C4-2B (cell line): ENCODE data around the gene EIF4G1.
A peak's percentile ranks its signal among the peaks of the same experiment; 100 is the strongest.

ENCODE experiments used
- H3K27ac ChIP-seq: fragments of 450-650 bp; 2 replicates; pipeline ENCODE4 v1.5.1; 2017
- ZFX ChIP-seq: fragments of 450-650 bp; IDR thresholded peaks from 2 replicates; pipeline ENCODE4 v1.6.1; 2017
- TF ChIP-seq, protein P1 (sequence below): fragments of 450-650 bp; conservative IDR thresholded peaks from 2 replicates; pipeline ENCODE4 v1.5.1; 2017; ENCODE audit warnings: mild to moderate bottlenecking

Gene EIF4G1

GRCh38 chr3:184366619-184367289 lies 52.3 kb downstream of the EIF4G1 start:
- TF ChIP-seq, protein P1, sequence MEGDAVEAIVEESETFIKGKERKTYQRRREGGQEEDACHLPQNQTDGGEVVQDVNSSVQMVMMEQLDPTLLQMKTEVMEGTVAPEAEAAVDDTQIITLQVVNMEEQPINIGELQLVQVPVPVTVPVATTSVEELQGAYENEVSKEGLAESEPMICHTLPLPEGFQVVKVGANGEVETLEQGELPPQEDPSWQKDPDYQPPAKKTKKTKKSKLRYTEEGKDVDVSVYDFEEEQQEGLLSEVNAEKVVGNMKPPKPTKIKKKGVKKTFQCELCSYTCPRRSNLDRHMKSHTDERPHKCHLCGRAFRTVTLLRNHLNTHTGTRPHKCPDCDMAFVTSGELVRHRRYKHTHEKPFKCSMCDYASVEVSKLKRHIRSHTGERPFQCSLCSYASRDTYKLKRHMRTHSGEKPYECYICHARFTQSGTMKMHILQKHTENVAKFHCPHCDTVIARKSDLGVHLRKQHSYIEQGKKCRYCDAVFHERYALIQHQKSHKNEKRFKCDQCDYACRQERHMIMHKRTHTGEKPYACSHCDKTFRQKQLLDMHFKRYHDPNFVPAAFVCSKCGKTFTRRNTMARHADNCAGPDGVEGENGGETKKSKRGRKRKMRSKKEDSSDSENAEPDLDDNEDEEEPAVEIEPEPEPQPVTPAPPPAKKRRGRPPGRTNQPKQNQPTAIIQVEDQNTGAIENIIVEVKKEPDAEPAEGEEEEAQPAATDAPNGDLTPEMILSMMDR, result no peak
- no peak for TF ChIP-seq ZFX
- H3K27ac ChIP-seq, result no peak overlapping the region

GRCh38 chr3:184368116-184368515 lies 53.7 kb downstream of the EIF4G1 start:
- H3K27ac ChIP-seq, result no peak overlapping the region
- TF ChIP-seq, protein P1, result no peak
- TF ChIP-seq ZFX, result no peak

GRCh38 chr3:184368586-184369183 lies 54.3 kb downstream of the EIF4G1 start:
- no peak for TF ChIP-seq ZFX
- TF ChIP-seq, protein P1, result no peak
- no peak overlapping the region for H3K27ac ChIP-seq

DNA sequence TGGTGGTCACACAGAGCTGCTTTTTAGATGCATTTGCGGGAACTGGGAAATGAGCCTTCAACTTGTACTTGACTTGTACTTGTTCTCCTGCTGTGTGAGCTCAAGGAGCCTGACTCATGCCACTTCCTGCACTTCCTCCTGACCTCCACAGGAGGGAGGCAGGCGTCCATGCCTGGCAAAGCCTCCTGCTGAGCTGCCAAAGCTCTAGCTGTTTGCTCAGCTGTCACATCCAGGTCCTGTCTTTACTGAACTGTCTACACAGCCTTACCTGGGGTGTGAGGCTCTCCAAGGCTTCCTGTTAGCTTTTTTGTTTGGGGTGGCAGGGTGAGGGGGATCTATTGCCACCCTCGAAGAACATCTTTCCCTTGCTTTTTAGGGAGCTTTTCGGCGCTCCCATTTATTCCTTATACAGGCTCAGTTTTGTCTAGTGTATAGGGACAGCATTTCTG lies 57.2 kb downstream of the EIF4G1 start:
- no peak overlapping the region; the same call in 1 of the 2 replicates for H3K27ac ChIP-seq
- TF ChIP-seq, protein P1, result peak; percentile 99
- TF ChIP-seq ZFX, result no peak

GRCh38 chr3:184372296-184372821 lies 58.0 kb downstream of the EIF4G1 start:
- TF ChIP-seq, protein P1, result no peak
- no peak for TF ChIP-seq ZFX
- no peak overlapping the region for H3K27ac ChIP-seq

- no peak overlapping the region for H3K27ac ChIP-seq
- TF ChIP-seq, protein P1, result no peak
- no peak for TF ChIP-seq ZFX
Observed at GRCh38 chr3:184372911-184373310, 58.5 kb downstream of the EIF4G1 start.

GRCh38 chr3:184373422-184373821 lies 59.0 kb downstream of the EIF4G1 start:
- no peak for TF ChIP-seq ZFX
- TF ChIP-seq, protein P1, result no peak
- H3K27ac ChIP-seq, result no peak overlapping the region
